Measurements from ENCODE around the gene GIMAP7. TPM values are rescaled to one million over a fixed set of nuclear protein-coding genes. Genes with fewer than 3 reads are reported as not detected.
"Not testable (repeated sequence)": the region's sequence is repeated elsewhere in the genome, so short reads cannot be mapped to it uniquely, and the experiment has no call there.

The GIMAP7 gene
- total and polyA plus RNA-seq, 7 experiments from 2014 or later, result 66.3 to 1,293 (median 549) TPM

- peak overlapping the region; percentile 93 to 100 (median 99) for H3K4me3 Mint-ChIP-seq
- DNase-seq (peak in 4 of 9 donors; percentile 17 to 51 (median 42)), ATAC-seq (peak; percentile 29)
- Histone ChIP-seq H3K9me3 (ENCODE audit: control insufficient read depth in 2 of 3, low read length in 3 of 3) (peaks cover 0 to 15% (median 12%) of the 10 kb centered on the region in 3 experiments), H3K27me3 (ENCODE audit: control insufficient read depth in 2 of 2, insufficient read depth in 2 of 2, low read length in 2 of 2) (no peaks in the 10 kb centered on the region), H3K27ac (ENCODE audit: low read depth, low read length) (peak overlapping the region; percentile 84), H3K4me1 (ENCODE audit: control insufficient read depth in 2 of 2, insufficient read depth in 2 of 2, low read length in 2 of 2) (peaks cover 8 to 9% of the 10 kb centered on the region in 2 donors), H3K4me3 (ENCODE audit: low read length) (peak overlapping the region; percentile 59), H3K36me3 (ENCODE audit: control insufficient read depth in 2 of 3, insufficient read depth in 3 of 3, low read length in 3 of 3) (peaks cover 13 to 35% (median 18%) of the 10 kb centered on the region in 3 experiments)
- CTCF ChIA-PET, result interaction anchor here (0.6 to 3.3 kb wide), 9 partner anchors 12 to 236 kb away, joined by 3 to 20 read pairs (median 5); partner anchors contain the start of genes GIMAP1, GIMAP4 and GIMAP8
- peaks cover 22 to 42% (median 36%) of the 10 kb centered on the region in 7 donors for H3K4me1 Mint-ChIP-seq
- peak overlapping the region; percentile 80 to 98 (median 94) for H3K27ac Mint-ChIP-seq
- intact Hi-C loops (cut with micrococcal nuclease), result loop anchor here (1.0 kb wide), 4 partner anchors 47 to 235 kb away; partner anchors contain the start of genes GIMAP1 (in 1 of the 2), GIMAP4 (in 1 of the 2) and GIMAP8 (in 1 of the 2)
- peaks cover 44 to 92% (median 75%) of the 10 kb centered on the region in 5 donors for H3K36me3 Mint-ChIP-seq
- H3K9me3 Mint-ChIP-seq, result peaks cover 5 to 41% (median 23%) of the 10 kb centered on the region in 11 donors
- POLR2A ChIA-PET, result interaction anchor here (0.6 to 13.3 kb wide), 34 partner anchors 9 to 234 kb away, joined by 3 to 829 read pairs (median 6); partner anchors contain the start of genes GIMAP1, GIMAP2, GIMAP4 and GIMAP5
- H3K27me3 Mint-ChIP-seq, result no peaks in the 10 kb centered on the region
Observed at GRCh38 chr7:150520145-150520544, 5.5 kb downstream of the GIMAP7 start.

- CTCF ChIA-PET; H3K27me3 ChIP-seq (ENCODE audit: control insufficient read depth in 2 of 2, insufficient read depth in 2 of 2, low read length in 2 of 2); DNase-seq; H3K4me3 ChIP-seq (ENCODE audit: low read length); H3K27me3 Mint-ChIP-seq; intact Hi-C loops (cut with micrococcal nuclease); ATAC-seq: not testable (repeated sequence)
- H3K27ac Mint-ChIP-seq, result peak overlapping the region; percentile 75 to 98 (median 91)
- H3K4me1 Mint-ChIP-seq, result peaks cover 27 to 66% (median 54%) of the 10 kb centered on the region in 7 donors
- peak overlapping the region; percentile 75 to 100 (median 98) for H3K4me3 Mint-ChIP-seq
- Histone ChIP-seq H3K36me3 (ENCODE audit: control insufficient read depth in 2 of 3, insufficient read depth in 3 of 3, low read length in 3 of 3) (peaks cover 13 to 21% (median 18%) of the 10 kb centered on the region in 3 experiments), H3K9me3 (ENCODE audit: control insufficient read depth in 2 of 3, low read length in 3 of 3) (peaks cover 3 to 30% (median 17%) of the 10 kb centered on the region in 3 experiments), H3K27ac (ENCODE audit: low read depth, low read length) (peak overlapping the region; percentile 22), H3K4me1 (ENCODE audit: control insufficient read depth in 2 of 2, insufficient read depth in 2 of 2, low read length in 2 of 2) (peaks cover 8 to 16% of the 10 kb centered on the region in 2 donors)
- POLR2A ChIA-PET, result interaction anchor here (10.0 to 13.3 kb wide), 5 partner anchors 44 to 223 kb away, joined by 137 to 829 read pairs (median 526); partner anchors contain the start of genes GIMAP4, GIMAP5 and GIMAP8
- H3K36me3 Mint-ChIP-seq, result peaks cover 43 to 90% (median 77%) of the 10 kb centered on the region in 5 donors
- peaks cover 11 to 69% (median 42%) of the 10 kb centered on the region in 11 donors for H3K9me3 Mint-ChIP-seq
Observed at GRCh38 chr7:150522931-150523330, 8.3 kb downstream of the GIMAP7 start.

- Mint-ChIP-seq H3K9me3 (peaks cover 22 to 79% (median 45%) of the 10 kb centered on the region in 11 donors), H3K27ac (peak overlapping the region in 8 of 9 donors; percentile 32 to 98 (median 92)), H3K4me3 (peak overlapping the region in 7 of 10 donors; percentile 13 to 100 (median 72)), H3K36me3 (peaks cover 41 to 90% (median 74%) of the 10 kb centered on the region in 5 donors), H3K4me1 (peaks cover 26 to 73% (median 65%) of the 10 kb centered on the region in 7 donors), H3K27me3 (no peaks in the 10 kb centered on the region)
- H3K27ac ChIP-seq (ENCODE audit: low read depth, low read length), result peak overlapping the region; percentile 39
- no peak for ATAC-seq
- peak overlapping the region; percentile 22 for H3K4me3 ChIP-seq (ENCODE audit: low read length)
- intact Hi-C loops (cut with micrococcal nuclease), result loop anchor here in 1 of 2 donors (2.0 kb wide), 1 partner anchor 19 kb away; no protein-coding TSS in a partner anchor
- peaks cover 13 to 21% (median 18%) of the 10 kb centered on the region in 3 experiments for H3K36me3 ChIP-seq (ENCODE audit: control insufficient read depth in 2 of 3, insufficient read depth in 3 of 3, low read length in 3 of 3)
- ChIA-PET CTCF (interaction anchor here (0.5 to 1.4 kb wide), 3 partner anchors 10 to 175 kb away, joined by 3 read pairs; no protein-coding TSS in a partner anchor), POLR2A (interaction anchor here (0.6 to 17.4 kb wide), 13 partner anchors 9 to 231 kb away, joined by 3 to 217 read pairs (median 6); partner anchors contain the start of genes GIMAP1, GIMAP4, GIMAP5 and GIMAP7)
- peaks cover 8 to 16% of the 10 kb centered on the region in 2 donors for H3K4me1 ChIP-seq (ENCODE audit: control insufficient read depth in 2 of 2, insufficient read depth in 2 of 2, low read length in 2 of 2)
- peaks cover 3 to 30% (median 19%) of the 10 kb centered on the region in 3 experiments for H3K9me3 ChIP-seq (ENCODE audit: control insufficient read depth in 2 of 3, low read length in 3 of 3)
- DNase-seq, result no peak
- H3K27me3 ChIP-seq (ENCODE audit: control insufficient read depth in 2 of 2, insufficient read depth in 2 of 2, low read length in 2 of 2), result no peaks in the 10 kb centered on the region
Observed at GRCh38 chr7:150524018-150524417, 9.3 kb downstream of the GIMAP7 start.

- peak overlapping the region in 2 of 9 donors; percentile 53 to 67 for H3K27ac Mint-ChIP-seq
- H3K4me3 Mint-ChIP-seq, result peak overlapping the region in 2 of 10 donors; percentile 9 to 19
- no peaks in the 10 kb centered on the region for H3K27me3 Mint-ChIP-seq
- POLR2A ChIA-PET, result interaction anchor here (0.9 to 17.4 kb wide), 7 partner anchors 8 to 224 kb away, joined by 3 to 217 read pairs (median 4); partner anchors contain the start of gene GIMAP4
- Histone ChIP-seq H3K4me1 (ENCODE audit: control insufficient read depth in 2 of 2, insufficient read depth in 2 of 2, low read length in 2 of 2) (peaks cover 0 to 7% of the 10 kb centered on the region in 2 donors), H3K36me3 (ENCODE audit: control insufficient read depth in 2 of 3, insufficient read depth in 3 of 3, low read length in 3 of 3) (no peaks in the 10 kb centered on the region), H3K27ac (ENCODE audit: low read depth, low read length) (no peak overlapping the region), H3K27me3 (ENCODE audit: control insufficient read depth in 2 of 2, insufficient read depth in 2 of 2, low read length in 2 of 2) (no peaks in the 10 kb centered on the region), H3K4me3 (ENCODE audit: low read length) (no peak overlapping the region), H3K9me3 (ENCODE audit: control insufficient read depth in 2 of 3, low read length in 3 of 3) (peaks cover 7 to 35% (median 15%) of the 10 kb centered on the region in 3 experiments)
- H3K9me3 Mint-ChIP-seq, result peaks cover 33 to 87% (median 69%) of the 10 kb centered on the region in 11 donors
- ATAC-seq, result no peak
- DNase-seq, result no peak
- intact Hi-C loops (cut with micrococcal nuclease), result no loop called here
- peaks cover 8 to 55% (median 48%) of the 10 kb centered on the region in 7 donors for H3K4me1 Mint-ChIP-seq
- peaks cover 42 to 81% (median 52%) of the 10 kb centered on the region in 5 donors for H3K36me3 Mint-ChIP-seq
- CTCF ChIA-PET, result interaction anchor here (1.4 kb wide), 2 partner anchors 11 to 21 kb away, joined by 5 read pairs; no protein-coding TSS in a partner anchor
Observed at GRCh38 chr7:150531704-150532103, 17.0 kb downstream of the GIMAP7 start.

- DNase-seq, result peak in 1 of 9 donors; percentile 20
- CTCF ChIA-PET, result interaction anchor here (1.2 kb wide), 1 partner anchor 58 kb away, joined by 3 read pairs; no protein-coding TSS in a partner anchor
Observed at GRCh38 chr7:150538259-150538658, 23.6 kb downstream of the GIMAP7 start.

GRCh38 chr7:150553163-150553562, 38.5 kb downstream of the GIMAP7 start:
- H3K27me3 Mint-ChIP-seq, result no peaks in the 10 kb centered on the region
- peak overlapping the region; percentile 1 to 99 (median 94) for H3K27ac Mint-ChIP-seq
- POLR2A ChIA-PET, result interaction anchor here (0.8 to 8.8 kb wide), 14 partner anchors 13 to 202 kb away, joined by 3 to 182 read pairs (median 12); partner anchors contain the start of genes GIMAP4, GIMAP5, GIMAP6 and GIMAP7
- peaks cover 43 to 78% (median 74%) of the 10 kb centered on the region in 7 donors for H3K4me1 Mint-ChIP-seq
- peaks cover 12 to 87% (median 48%) of the 10 kb centered on the region in 11 donors for H3K9me3 Mint-ChIP-seq
- Histone ChIP-seq H3K4me1 (ENCODE audit: control insufficient read depth in 2 of 2, insufficient read depth in 2 of 2, low read length in 2 of 2) (peaks cover 48 to 66% of the 10 kb centered on the region in 2 donors), H3K27me3 (ENCODE audit: control insufficient read depth in 2 of 2, insufficient read depth in 2 of 2, low read length in 2 of 2) (no peaks in the 10 kb centered on the region), H3K4me3 (ENCODE audit: low read length) (peak overlapping the region; percentile 45), H3K36me3 (ENCODE audit: control insufficient read depth in 2 of 3, insufficient read depth in 3 of 3, low read length in 3 of 3) (no peaks in the 10 kb centered on the region), H3K27ac (ENCODE audit: low read depth, low read length) (peak overlapping the region; percentile 47), H3K9me3 (ENCODE audit: control insufficient read depth in 2 of 3, low read length in 3 of 3) (peaks cover 4 to 8% (median 8%) of the 10 kb centered on the region in 3 experiments)
- ATAC-seq, result no peak
- H3K36me3 Mint-ChIP-seq, result peaks cover 22 to 80% (median 44%) of the 10 kb centered on the region in 5 donors
- H3K4me3 Mint-ChIP-seq, result peak overlapping the region in 9 of 10 donors; percentile 15 to 81 (median 63)
- intact Hi-C loops (cut with micrococcal nuclease), result loop anchor here in 1 of 2 donors (2.0 kb wide), 1 partner anchor 14 kb away; the partner anchor contains the start of gene GIMAP4
- CTCF ChIA-PET, result interaction anchor here (1.4 to 1.9 kb wide), 6 partner anchors 9 to 178 kb away, joined by 3 to 11 read pairs (median 4); partner anchors contain the start of genes GIMAP2 and GIMAP4
- DNase-seq, result no peak

More at GRCh38 chr7:150538259-150538658, 23.6 kb downstream of the GIMAP7 start:
- Mint-ChIP-seq H3K27ac (peak overlapping the region in 1 of 9 donors; percentile 43), H3K4me3 (peak overlapping the region in 1 of 10 donors; percentile 16), H3K9me3 (peaks cover 2 to 87% (median 54%) of the 10 kb centered on the region in 11 donors), H3K27me3 (no peaks in the 10 kb centered on the region), H3K4me1 (peaks cover 3 to 39% (median 20%) of the 10 kb centered on the region in 7 donors), H3K36me3 (peaks cover 26 to 74% (median 56%) of the 10 kb centered on the region in 5 donors)
- no peaks in the 10 kb centered on the region for H3K4me1 ChIP-seq (ENCODE audit: control insufficient read depth in 2 of 2, insufficient read depth in 2 of 2, low read length in 2 of 2)
- no peaks in the 10 kb centered on the region for H3K27me3 ChIP-seq (ENCODE audit: control insufficient read depth in 2 of 2, insufficient read depth in 2 of 2, low read length in 2 of 2)
- POLR2A ChIA-PET, result interaction anchor here (0.7 to 17.4 kb wide), 9 partner anchors 9 to 218 kb away, joined by 3 to 217 read pairs (median 5); partner anchors contain the start of genes GIMAP4 and GIMAP8
- H3K9me3 ChIP-seq (ENCODE audit: control insufficient read depth in 2 of 3, low read length in 3 of 3), result peaks cover 17 to 55% (median 21%) of the 10 kb centered on the region in 3 experiments
- no peak overlapping the region for H3K27ac ChIP-seq (ENCODE audit: low read depth, low read length)
- no peak overlapping the region for H3K4me3 ChIP-seq (ENCODE audit: low read length)
- H3K36me3 ChIP-seq (ENCODE audit: control insufficient read depth in 2 of 3, insufficient read depth in 3 of 3, low read length in 3 of 3), result no peaks in the 10 kb centered on the region
- ATAC-seq, result no peak
- intact Hi-C loops (cut with micrococcal nuclease), result no loop called here
